A549 (cell line): ENCODE data around the gene PRADC1.

ENCODE experiments used
- HDAC2 ChIP-seq: fragments of 200-600 bp; sonication (generic); IDR thresholded peaks from 2 replicates; pipeline ENCODE4 v1.6.1; 2016
- JUN ChIP-seq, 2 experiments: fragments of >200 bp; sonication (Bioruptor Twin); formaldehyde crosslinking; IDR thresholded peaks; 2 replicates in 1 of 2; 3 replicates in 1 of 2; pipeline ENCODE4 v1.6.1; 2016 to 2017
- MYC ChIP-seq: IDR thresholded peaks from 2 replicates; pipeline ENCODE4 v1.6.1; 2012; ENCODE audit warnings: mild to moderate bottlenecking, inconsistent platforms, low read length, improper control_type of control experiment, borderline replicate concordance
- PBX3 ChIP-seq: IDR thresholded peaks from 2 replicates; pipeline ENCODE4 v1.6.1; 2012
- TF ChIP-seq, protein P1 (sequence below): fragments of >200 bp; sonication (Bioruptor Twin); formaldehyde crosslinking; IDR thresholded peaks from 3 replicates; pipeline ENCODE4 v1.5.1; 2016

GRCh38 chr2:73217160-73217559, 15.9 kb downstream of the PRADC1 start:
- TF ChIP-seq, protein P1, sequence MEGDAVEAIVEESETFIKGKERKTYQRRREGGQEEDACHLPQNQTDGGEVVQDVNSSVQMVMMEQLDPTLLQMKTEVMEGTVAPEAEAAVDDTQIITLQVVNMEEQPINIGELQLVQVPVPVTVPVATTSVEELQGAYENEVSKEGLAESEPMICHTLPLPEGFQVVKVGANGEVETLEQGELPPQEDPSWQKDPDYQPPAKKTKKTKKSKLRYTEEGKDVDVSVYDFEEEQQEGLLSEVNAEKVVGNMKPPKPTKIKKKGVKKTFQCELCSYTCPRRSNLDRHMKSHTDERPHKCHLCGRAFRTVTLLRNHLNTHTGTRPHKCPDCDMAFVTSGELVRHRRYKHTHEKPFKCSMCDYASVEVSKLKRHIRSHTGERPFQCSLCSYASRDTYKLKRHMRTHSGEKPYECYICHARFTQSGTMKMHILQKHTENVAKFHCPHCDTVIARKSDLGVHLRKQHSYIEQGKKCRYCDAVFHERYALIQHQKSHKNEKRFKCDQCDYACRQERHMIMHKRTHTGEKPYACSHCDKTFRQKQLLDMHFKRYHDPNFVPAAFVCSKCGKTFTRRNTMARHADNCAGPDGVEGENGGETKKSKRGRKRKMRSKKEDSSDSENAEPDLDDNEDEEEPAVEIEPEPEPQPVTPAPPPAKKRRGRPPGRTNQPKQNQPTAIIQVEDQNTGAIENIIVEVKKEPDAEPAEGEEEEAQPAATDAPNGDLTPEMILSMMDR: no peak
- TF ChIP-seq JUN (IDR thresholded peaks at IDR 0.05) (no peak), HDAC2 (no peak), PBX3 (no peak), MYC (no peak)
